Astrocyte (in vitro differentiated cells and primary cell): ENCODE measurements around the gene GMEB2. TPM values are rescaled to one million over a fixed set of nuclear protein-coding genes. Genes with fewer than 3 reads are reported as not detected.

Experiments
- DNase-seq: peaks from one replicate; pipeline ENCODE4 v3.0.0-alpha.2; 2010; ENCODE audit warnings: low read depth
- FAIRE-seq: peaks from 2 replicates; lab custom pipeline; 2011; peaks lifted over from hg19 to GRCh38; lab: Jason Lieb, UNC
- H2AFZ ChIP-seq: 2 replicates; pipeline ENCODE4 v1.6.0; 2012; ENCODE audit warnings: low read depth, low read length, inconsistent platforms
- H3K27ac ChIP-seq: 2 replicates; pipeline ENCODE4 v1.5.1; 2011; ENCODE audit warnings: low read depth, low read length, inconsistent platforms
- H3K27me3 ChIP-seq: 2 replicates; pipeline ENCODE4 v1.6.0; 2011; ENCODE audit warnings: low read length, inconsistent platforms; ENCODE audit not compliant: insufficient read depth
- H3K36me3 ChIP-seq: 2 replicates; pipeline ENCODE4 v1.5.1; 2011; ENCODE audit warnings: low read length, inconsistent platforms; ENCODE audit not compliant: insufficient read depth
- H3K4me1 ChIP-seq: 2 replicates; pipeline ENCODE4 v1.5.1; 2011; ENCODE audit warnings: low read length, inconsistent platforms; ENCODE audit not compliant: insufficient read depth
- H3K4me2 ChIP-seq: 2 replicates; pipeline ENCODE4 v1.6.0; 2012; ENCODE audit warnings: low read length, inconsistent platforms
- H3K4me3 ChIP-seq: 2 replicates; pipeline ENCODE4 v1.5.1; 2011; ENCODE audit warnings: low read depth, mild to moderate bottlenecking, low read length, inconsistent platforms; ENCODE audit not compliant: insufficient read depth
- H3K79me2 ChIP-seq: 2 replicates; pipeline ENCODE4 v1.6.0; 2012; ENCODE audit warnings: mild to moderate bottlenecking, low read length, inconsistent platforms; ENCODE audit not compliant: insufficient read depth
- H3K9ac ChIP-seq: 2 replicates; pipeline ENCODE4 v1.6.0; 2012; ENCODE audit warnings: mild to moderate bottlenecking, low read length, inconsistent platforms
- H3K9me3 ChIP-seq: 2 replicates; pipeline ENCODE4 v1.5.1; 2012; ENCODE audit warnings: low read depth, mild to moderate bottlenecking, low read length, inconsistent platforms; ENCODE audit not compliant: insufficient read depth
- H4K20me1 ChIP-seq: 2 replicates; pipeline ENCODE4 v1.6.0; 2012; ENCODE audit warnings: low read length, inconsistent platforms; ENCODE audit not compliant: insufficient read depth
- H3K27ac Mint-ChIP-seq: one replicate; pipeline ENCODE4 v1.8.0; 2021; ENCODE audit warnings: mild to moderate bottlenecking, mixed read lengths; ENCODE audit not compliant: unreplicated experiment
- H3K27me3 Mint-ChIP-seq: one replicate; pipeline ENCODE4 v1.8.0; 2021; ENCODE audit warnings: low read depth, mixed read lengths; ENCODE audit not compliant: unreplicated experiment
- H3K36me3 Mint-ChIP-seq: one replicate; pipeline ENCODE4 v1.8.0; 2021; ENCODE audit warnings: low read depth, mixed read lengths; ENCODE audit not compliant: unreplicated experiment
- H3K4me1 Mint-ChIP-seq: one replicate; pipeline ENCODE4 v1.8.0; 2021; ENCODE audit warnings: low read depth, mixed read lengths; ENCODE audit not compliant: unreplicated experiment
- H3K4me3 Mint-ChIP-seq: one replicate; pipeline ENCODE4 v1.8.0; 2021; ENCODE audit warnings: mild to moderate bottlenecking, moderate library complexity, mixed read lengths; ENCODE audit not compliant: unreplicated experiment
- H3K9me3 Mint-ChIP-seq: one replicate; pipeline ENCODE4 v1.8.0; 2021; ENCODE audit warnings: mild to moderate bottlenecking, mixed read lengths; ENCODE audit not compliant: unreplicated experiment
- EZH2 ChIP-seq: IDR thresholded peaks from 2 replicates; pipeline ENCODE4 v1.6.1; 2012; ENCODE audit warnings: mild to moderate bottlenecking, low read length, inconsistent platforms; ENCODE audit not compliant: insufficient read depth
- total RNA-seq: library from RNA; stranded (reverse); gene quantifications from 2 replicates; pipeline ENCODE4 v1.2.1, GENCODE V29; 2021
- TF ChIP-seq, protein P1 (sequence below): IDR thresholded peaks from 2 replicates; pipeline ENCODE4 v1.5.1; 2011; ENCODE audit warnings: low read depth, mild to moderate bottlenecking, inconsistent platforms, low read length, moderate library complexity; ENCODE audit not compliant: insufficient read depth

The GMEB2 gene
- total RNA-seq, 1 donor from 2014 or later = 11.7 TPM

GRCh38 chr20:63549019-63549418 is 77.9 kb downstream of the GMEB2 start:
- no peaks in the 10 kb centered on the region for H3K36me3 ChIP-seq
- no peak for TF ChIP-seq EZH2
- TF ChIP-seq, protein P1, sequence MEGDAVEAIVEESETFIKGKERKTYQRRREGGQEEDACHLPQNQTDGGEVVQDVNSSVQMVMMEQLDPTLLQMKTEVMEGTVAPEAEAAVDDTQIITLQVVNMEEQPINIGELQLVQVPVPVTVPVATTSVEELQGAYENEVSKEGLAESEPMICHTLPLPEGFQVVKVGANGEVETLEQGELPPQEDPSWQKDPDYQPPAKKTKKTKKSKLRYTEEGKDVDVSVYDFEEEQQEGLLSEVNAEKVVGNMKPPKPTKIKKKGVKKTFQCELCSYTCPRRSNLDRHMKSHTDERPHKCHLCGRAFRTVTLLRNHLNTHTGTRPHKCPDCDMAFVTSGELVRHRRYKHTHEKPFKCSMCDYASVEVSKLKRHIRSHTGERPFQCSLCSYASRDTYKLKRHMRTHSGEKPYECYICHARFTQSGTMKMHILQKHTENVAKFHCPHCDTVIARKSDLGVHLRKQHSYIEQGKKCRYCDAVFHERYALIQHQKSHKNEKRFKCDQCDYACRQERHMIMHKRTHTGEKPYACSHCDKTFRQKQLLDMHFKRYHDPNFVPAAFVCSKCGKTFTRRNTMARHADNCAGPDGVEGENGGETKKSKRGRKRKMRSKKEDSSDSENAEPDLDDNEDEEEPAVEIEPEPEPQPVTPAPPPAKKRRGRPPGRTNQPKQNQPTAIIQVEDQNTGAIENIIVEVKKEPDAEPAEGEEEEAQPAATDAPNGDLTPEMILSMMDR = no peak
- H4K20me1 ChIP-seq = no peaks in the 10 kb centered on the region
- H3K79me2 ChIP-seq = no peaks in the 10 kb centered on the region
- no peak overlapping the region for H3K4me3 ChIP-seq
- H3K4me3 Mint-ChIP-seq = no peak overlapping the region
- FAIRE-seq (no peak), DNase-seq (no peak)
- no peaks in the 10 kb centered on the region for H3K36me3 Mint-ChIP-seq
- no peak overlapping the region for H3K27ac Mint-ChIP-seq
- no peak overlapping the region for H2AFZ ChIP-seq
- no peak overlapping the region for H3K27ac ChIP-seq
- no peaks in the 10 kb centered on the region for H3K9me3 Mint-ChIP-seq
- no peak overlapping the region for H3K9ac ChIP-seq
- H3K4me1 Mint-ChIP-seq = peaks cover 2% of the 10 kb centered on the region
- H3K27me3 Mint-ChIP-seq = peaks cover 3% of the 10 kb centered on the region
- no peaks in the 10 kb centered on the region for H3K4me1 ChIP-seq
- no peaks in the 10 kb centered on the region for H3K9me3 ChIP-seq
- no peaks in the 10 kb centered on the region for H3K27me3 ChIP-seq
- no peak overlapping the region for H3K4me2 ChIP-seq

GRCh38 chr20:63548542-63548941 is 78.4 kb downstream of the GMEB2 start:
- DNase-seq (no peak), FAIRE-seq (no peak)
- no peak overlapping the region for H2AFZ ChIP-seq
- no peak overlapping the region for H3K4me3 ChIP-seq
- no peaks in the 10 kb centered on the region for H3K9me3 ChIP-seq
- no peak overlapping the region for H3K4me3 Mint-ChIP-seq
- H3K27me3 Mint-ChIP-seq = peaks cover 7% of the 10 kb centered on the region
- no peaks in the 10 kb centered on the region for H3K4me1 ChIP-seq
- peaks cover 2% of the 10 kb centered on the region for H3K4me1 Mint-ChIP-seq
- no peak overlapping the region for H3K27ac ChIP-seq
- TF ChIP-seq, protein P1 = no peak
- no peak for TF ChIP-seq EZH2
- H3K27ac Mint-ChIP-seq = no peak overlapping the region
- H3K79me2 ChIP-seq = no peaks in the 10 kb centered on the region
- H3K9me3 Mint-ChIP-seq = no peaks in the 10 kb centered on the region
- H3K36me3 ChIP-seq = no peaks in the 10 kb centered on the region
- H3K4me2 ChIP-seq = no peak overlapping the region
- no peaks in the 10 kb centered on the region for H4K20me1 ChIP-seq
- no peak overlapping the region for H3K9ac ChIP-seq
- H3K27me3 ChIP-seq = no peaks in the 10 kb centered on the region
- H3K36me3 Mint-ChIP-seq = peaks cover 2% of the 10 kb centered on the region

GRCh38 chr20:63547725-63548480 is 79.0 kb downstream of the GMEB2 start, which contains the start of gene SRMS:
TSS of gene SRMS (minus strand) at chr20:63547749. CDS start at chr20:63547463, 286 bp downstream.
- Histone ChIP-seq H3K4me1 (no peaks in the 10 kb centered on the region), H3K9ac (no peak within 1 kb of the TSS), H3K79me2 (no peaks in the 10 kb centered on the region), H3K4me2 (no peak within 1 kb of the TSS), H3K36me3 (no peaks in the 10 kb centered on the region), H3K27me3 (no peaks in the 10 kb centered on the region), H3K9me3 (no peaks in the 10 kb centered on the region), H3K27ac (no peak within 1 kb of the TSS), H3K4me3 (no peak within 1 kb of the TSS), H4K20me1 (no peaks in the 10 kb centered on the region), H2AFZ (no peak within 1 kb of the TSS)
- no peak for DNase-seq
- TF ChIP-seq, protein P1 = no peak
- no peak for TF ChIP-seq EZH2
- H3K27ac Mint-ChIP-seq = no peak within 1 kb of the TSS
- no peak within 1 kb of the TSS for H3K4me3 Mint-ChIP-seq
- H3K36me3 Mint-ChIP-seq = peaks cover 2% of the 10 kb centered on the region
- peaks cover 2% of the 10 kb centered on the region for H3K4me1 Mint-ChIP-seq
- FAIRE-seq = no peak
- H3K27me3 Mint-ChIP-seq = peaks cover 7% of the 10 kb centered on the region
- H3K9me3 Mint-ChIP-seq = no peaks in the 10 kb centered on the region
